Common myeloid progenitor, CD34-positive (primary cell): ENCODE data around the gene NRGN.

Experiments used
- CTCF ChIA-PET: fragments of 350-600 bp; sonication (Branson Sonifier 250); formaldehyde crosslinking; loops from one replicate; lab custom pipeline; 2021; ENCODE audit warnings: antibody characterized with exemption; lab: Charles Lee
- POLR2A ChIA-PET: fragments of 350-600 bp; sonication (Branson Sonifier 250); formaldehyde crosslinking; loops from one replicate; lab custom pipeline; 2021; ENCODE audit warnings: antibody characterized with exemption; lab: Charles Lee
- DNase-seq, 3 donors: peaks; one replicate each; pipeline versions ENCODE4 v3.0.0 to v3.0.0-alpha.2; 2013
- H3K27ac ChIP-seq, 2 experiments: 1 replicate in 1 of 2; 2 replicates in 1 of 2; pipeline ENCODE4 v1.7.0; 2013; ENCODE audit warnings: inconsistent platforms in 2 of 2, low read length in 2 of 2, mild to moderate bottlenecking in 2 of 2, low read depth in 1 of 2, moderate library complexity in 1 of 2; ENCODE audit not compliant: severe bottlenecking in 2 of 2, insufficient read depth in 1 of 2, poor library complexity in 1 of 2
- H3K27me3 ChIP-seq, 5 experiments: replicated peaks in 2 of 5; 1 replicate in 3 of 5; 2 replicates in 2 of 5; pipeline versions ENCODE4 v1.6.1 to v1.7.0; 2013; ENCODE audit warnings: low read length in 4 of 5, mild to moderate bottlenecking in 2 of 5, moderate library complexity in 2 of 5, inconsistent platforms in 1 of 5; ENCODE audit not compliant: insufficient read depth in 5 of 5, control insufficient read depth in 4 of 5
- H3K36me3 ChIP-seq, 4 experiments: 1 replicate in 2 of 4; 2 replicates in 2 of 4; pipeline versions ENCODE4 v1.6.1 to v1.7.0; 2013; ENCODE audit warnings: low read length in 3 of 4, control low read depth in 1 of 4, mild to moderate bottlenecking in 1 of 4; ENCODE audit not compliant: control insufficient read depth in 4 of 4, insufficient read depth in 4 of 4
- H3K4me1 ChIP-seq, 4 experiments: 1 replicate in 3 of 4; 2 replicates in 1 of 4; pipeline versions ENCODE4 v1.6.1 to v1.7.1; 2013; ENCODE audit warnings: low read length in 3 of 4, mild to moderate bottlenecking in 3 of 4, control low read depth in 1 of 4, inconsistent platforms in 1 of 4, moderate library complexity in 1 of 4; ENCODE audit not compliant: control insufficient read depth in 4 of 4, insufficient read depth in 4 of 4; ENCODE audit errors: control extremely low read depth in 1 of 4
- H3K4me3 ChIP-seq, 7 experiments: 1 replicate in 4 of 7; 2 replicates in 3 of 7; pipeline versions ENCODE4 v1.5.1 to v1.7.0; 2013; ENCODE audit warnings: mild to moderate bottlenecking in 7 of 7, low read length in 6 of 7, moderate library complexity in 6 of 7, inconsistent platforms in 2 of 7, low read depth in 2 of 7, control low read depth in 1 of 7; ENCODE audit not compliant: insufficient read depth in 4 of 7, control insufficient read depth in 1 of 7; ENCODE audit errors: extremely low read depth in 1 of 7
- H3K9me3 ChIP-seq, 5 experiments: 1 replicate in 4 of 5; 2 replicates in 1 of 5; pipeline versions ENCODE4 v1.6.1 to v1.7.1; 2013; ENCODE audit warnings: low read length in 4 of 5, mild to moderate bottlenecking in 2 of 5, inconsistent platforms in 1 of 5, low read depth in 1 of 5, moderate library complexity in 1 of 5; ENCODE audit not compliant: control insufficient read depth in 4 of 5, insufficient read depth in 2 of 5; ENCODE audit errors: control extremely low read depth in 1 of 5
- WGBS: methylation state at CpG from one replicate; pipeline ENCODE4 v1.1.5; 2013; ENCODE audit not compliant: insufficient coverage; 5-methylcytosine and 5-hydroxymethylcytosine counted together

Gene NRGN

DNA sequence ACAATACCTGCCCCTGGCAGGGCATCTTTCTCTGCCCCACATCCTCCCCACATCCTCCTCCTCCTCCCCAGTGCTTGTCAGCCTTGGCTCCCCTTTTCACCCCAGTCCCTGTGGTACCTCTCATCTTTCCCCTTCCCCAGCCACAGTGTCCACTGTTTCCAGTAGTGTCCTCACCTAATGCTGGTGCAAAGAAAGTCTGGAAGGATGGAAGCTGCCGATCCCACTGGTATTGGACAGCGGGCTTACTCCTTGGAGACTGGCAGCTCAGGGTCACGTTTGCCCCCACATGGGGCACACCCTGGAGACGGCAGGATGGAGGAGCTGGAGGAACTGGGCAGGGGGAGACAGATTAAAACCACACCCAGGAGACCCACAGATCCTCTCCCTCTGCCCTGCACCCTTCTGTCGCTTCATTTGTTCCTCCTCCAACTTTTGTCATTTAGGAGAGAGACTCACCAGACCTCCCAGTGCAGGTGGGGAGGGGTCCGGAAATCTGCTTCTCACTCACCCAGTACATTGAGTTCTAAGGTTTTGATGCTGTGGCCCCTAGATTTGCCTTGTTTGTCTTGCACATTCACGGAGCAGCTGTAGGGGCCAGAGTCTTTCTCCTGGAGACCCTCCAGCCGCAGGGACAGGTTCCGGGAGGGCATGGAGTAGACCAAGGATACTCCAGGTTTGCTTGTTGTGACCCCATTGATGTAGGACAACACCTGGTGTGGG, 16.5 kb downstream of the NRGN start:
- CTCF ChIA-PET: interaction anchor here (1.4 to 14.9 kb wide), 5 partner anchors 10 to 112 kb away, joined by 3 to 205 read pairs (median 7); partner anchors contain the start of gene NRGN
- peaks cover 3 to 8% (median 4%) of the 10 kb centered on the region in 4 experiments for H3K36me3 ChIP-seq
- H3K9me3 ChIP-seq: no peaks in the 10 kb centered on the region
- H3K4me3 ChIP-seq: no peak overlapping the region
- H3K27me3 ChIP-seq: no peaks in the 10 kb centered on the region
- H3K27ac ChIP-seq: no peak overlapping the region
- 100% methylated on average over 6 of the region's 9 CpGs for WGBS
- POLR2A ChIA-PET: no interaction called here
- peaks cover 1 to 54% (median 48%) of the 10 kb centered on the region in 4 experiments for H3K4me1 ChIP-seq
- DNase-seq: no peak

DNA sequence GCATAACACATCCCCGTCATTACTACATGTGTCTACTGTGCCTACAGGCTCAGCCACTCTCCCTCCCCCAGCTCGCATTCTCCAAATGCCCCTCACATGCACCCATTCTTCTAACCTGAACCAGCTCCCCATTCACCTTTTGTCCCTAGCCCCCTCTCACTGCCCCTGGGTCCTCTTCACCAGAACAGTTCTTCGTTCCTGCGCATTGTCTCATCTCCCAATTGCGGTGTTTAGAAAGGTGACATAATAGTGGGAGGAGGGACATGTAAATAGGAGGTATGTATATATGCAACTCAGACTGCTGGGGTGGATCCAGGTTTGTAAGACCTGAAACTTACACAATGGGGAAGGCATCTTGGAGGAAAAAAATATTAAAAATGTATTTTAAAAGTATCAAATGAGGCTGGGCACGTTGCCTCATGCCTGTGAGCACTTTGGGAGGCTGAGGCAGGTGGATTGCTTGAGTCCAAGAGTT, 17.0 kb downstream of the NRGN start:
- no peak overlapping the region for H3K4me3 ChIP-seq
- POLR2A ChIA-PET: interaction anchor here (1.5 kb wide), 1 partner anchor 10 kb away, joined by 3 read pairs; no protein-coding TSS in a partner anchor
- CTCF ChIA-PET: interaction anchor here (1.4 to 14.9 kb wide), 5 partner anchors 10 to 112 kb away, joined by 3 to 205 read pairs (median 7); partner anchors contain the start of gene NRGN

DNA sequence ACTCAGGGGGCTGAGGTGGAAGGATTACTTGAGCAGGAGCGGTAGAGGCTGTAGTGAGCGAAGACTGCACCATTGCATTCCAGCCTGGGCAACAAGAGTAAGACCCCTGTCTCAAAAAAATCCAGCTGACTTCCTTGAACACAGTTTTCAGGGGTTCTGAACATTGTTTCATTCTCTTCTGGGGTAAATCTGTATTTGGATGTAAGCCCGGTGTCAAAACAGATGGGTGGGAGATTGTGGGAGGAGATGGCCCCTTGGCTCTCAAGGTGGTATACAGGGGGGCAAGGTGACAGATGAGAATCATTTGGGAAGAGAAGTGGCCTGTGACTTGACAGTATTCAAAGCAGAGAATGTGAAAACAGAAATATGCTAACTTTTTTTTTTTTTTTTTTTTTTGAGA, 17.6 kb downstream of the NRGN start:
- H3K4me1 ChIP-seq: peaks cover 1 to 62% (median 57%) of the 10 kb centered on the region in 4 experiments
- peaks cover 3 to 8% (median 4%) of the 10 kb centered on the region in 4 experiments for H3K36me3 ChIP-seq
- 96% methylated on average over 3 of the region's 3 CpGs for WGBS
- POLR2A ChIA-PET: interaction anchor here (1.5 kb wide), 1 partner anchor 11 kb away, joined by 3 read pairs; no protein-coding TSS in a partner anchor
- CTCF ChIA-PET: interaction anchor here (1.4 to 14.9 kb wide), 5 partner anchors 9 to 113 kb away, joined by 3 to 205 read pairs (median 7); partner anchors contain the start of gene NRGN
- no peak overlapping the region for H3K4me3 ChIP-seq
- no peaks in the 10 kb centered on the region for H3K9me3 ChIP-seq
- no peak overlapping the region for H3K27ac ChIP-seq
- no peak for DNase-seq
- H3K27me3 ChIP-seq: no peaks in the 10 kb centered on the region

More for the DNA sequence above, 17.0 kb downstream of the NRGN start:
- Histone ChIP-seq H3K36me3 (peaks cover 3 to 8% (median 4%) of the 10 kb centered on the region in 4 experiments), H3K27ac (no peak overlapping the region), H3K27me3 (no peaks in the 10 kb centered on the region), H3K4me1 (peaks cover 1 to 60% (median 54%) of the 10 kb centered on the region in 4 experiments), H3K9me3 (no peaks in the 10 kb centered on the region)
- no peak for DNase-seq
- 100% methylated on average over 4 of the region's 6 CpGs for WGBS

DNA sequence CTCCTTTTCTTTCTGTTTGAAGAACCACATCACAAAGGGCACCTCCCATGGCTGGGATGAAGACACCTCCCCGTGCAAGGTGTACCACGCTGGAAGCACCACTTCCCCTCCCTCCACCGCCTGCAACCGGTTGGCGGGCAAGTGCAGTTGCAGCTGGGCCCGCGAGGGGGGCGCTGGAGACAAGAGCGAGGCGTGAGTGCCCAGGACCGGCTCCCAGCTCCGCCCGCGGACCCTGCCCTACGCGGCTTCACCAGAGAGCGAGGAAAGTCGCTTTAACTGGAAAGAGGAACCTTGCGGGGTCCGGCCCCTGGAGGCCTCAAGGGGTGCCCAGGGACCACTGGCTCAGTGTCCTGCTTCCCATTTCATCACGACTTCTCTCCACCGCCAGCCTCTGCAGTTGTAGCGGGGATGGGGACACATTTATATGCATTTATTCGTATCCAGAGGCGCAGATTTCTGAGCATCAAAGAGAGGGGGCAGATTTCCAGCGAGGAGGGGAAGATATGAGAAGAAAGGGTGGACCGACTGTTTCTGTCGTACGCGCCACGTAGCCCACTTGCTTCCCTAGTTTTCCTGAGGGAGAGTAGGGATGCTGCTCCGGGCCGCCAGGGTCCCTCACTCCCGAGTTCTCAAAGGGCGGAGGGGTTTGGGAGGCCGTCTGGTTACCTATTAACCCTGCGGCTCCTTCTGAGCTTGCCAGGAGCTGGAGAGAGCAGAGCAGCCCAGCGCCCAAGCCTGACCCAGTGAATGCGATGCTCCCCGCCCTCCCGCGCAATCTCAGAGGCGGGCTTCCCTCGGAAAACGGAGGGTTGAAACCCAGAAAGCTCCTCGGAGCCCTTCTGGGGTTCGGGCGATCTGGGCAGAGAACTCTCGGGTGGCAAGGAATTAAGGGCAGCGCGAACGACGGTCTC, 18.9 kb downstream of the NRGN start:
- H3K9me3 ChIP-seq: no peaks in the 10 kb centered on the region
- CTCF ChIA-PET: interaction anchor here (0.9 to 14.9 kb wide), 13 partner anchors 15 to 125 kb away, joined by 3 to 205 read pairs (median 4); partner anchors contain the start of genes NRGN and ROBO3
- peaks cover 3 to 6% (median 3%) of the 10 kb centered on the region in 4 experiments for H3K36me3 ChIP-seq
- peak; percentile 85 to 94 (median 91) for DNase-seq
- POLR2A ChIA-PET: interaction anchor here (0.6 to 1.5 kb wide), 2 partner anchors 12 to 68 kb away, joined by 3 read pairs; no protein-coding TSS in a partner anchor
- peak overlapping the region in 5 of 7 experiments; percentile 31 to 87 (median 69) for H3K4me3 ChIP-seq
- WGBS: 18% methylated on average over 45 of the region's 53 CpGs
- no peaks in the 10 kb centered on the region for H3K27me3 ChIP-seq
- H3K27ac ChIP-seq: no peak overlapping the region
- peaks cover 1 to 61% (median 58%) of the 10 kb centered on the region in 4 experiments for H3K4me1 ChIP-seq

DNA sequence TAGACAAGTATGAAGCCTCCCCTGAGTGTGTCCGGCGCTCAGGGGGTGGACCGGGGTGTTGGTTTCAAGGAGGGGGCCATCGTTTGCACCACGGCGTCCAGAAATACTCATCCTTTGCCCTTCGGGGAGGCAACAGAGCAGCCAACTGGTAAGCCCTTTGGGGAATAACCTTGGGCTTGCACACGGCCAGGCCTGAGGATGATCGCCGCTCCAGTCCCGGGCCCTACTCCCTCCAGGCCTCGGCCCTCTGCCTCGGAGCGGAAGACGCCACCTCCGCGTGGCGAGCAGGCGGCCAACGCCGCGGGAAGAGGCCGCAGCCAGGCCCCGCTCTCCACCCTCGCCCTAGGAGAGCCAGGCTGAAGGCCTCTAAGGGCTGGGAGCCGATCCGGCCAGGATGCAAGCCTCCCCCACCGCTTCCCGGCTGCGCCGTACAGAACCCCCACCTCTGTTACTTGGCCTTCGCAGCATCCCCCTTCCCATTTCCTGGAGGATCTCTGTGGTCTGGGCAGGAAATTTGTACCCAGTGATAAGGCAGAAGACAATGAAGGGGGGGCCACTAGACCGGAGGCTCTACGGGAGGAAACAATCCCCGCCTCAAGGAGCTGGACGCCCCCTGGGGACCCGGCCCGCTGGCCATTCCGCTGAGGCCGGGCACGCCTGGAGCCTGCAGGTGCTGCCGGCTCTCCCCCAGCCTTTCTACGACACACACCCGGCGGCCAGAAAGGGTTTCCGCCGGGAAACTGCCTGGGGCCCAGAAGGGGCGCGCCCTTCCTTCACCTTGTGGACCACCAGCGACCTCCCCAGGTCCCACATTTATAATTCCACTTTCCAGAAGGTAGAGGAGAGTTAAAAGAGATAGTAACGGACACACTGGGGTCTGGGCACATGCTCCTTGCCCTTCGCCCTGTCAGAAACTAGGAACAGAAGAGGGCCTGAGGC, 19.8 kb downstream of the NRGN start:
- POLR2A ChIA-PET: interaction anchor here (0.6 to 1.1 kb wide), 2 partner anchors 42 to 69 kb away, joined by 3 read pairs; no protein-coding TSS in a partner anchor
- peaks cover 1 to 61% (median 56%) of the 10 kb centered on the region in 4 experiments for H3K4me1 ChIP-seq
- 8% methylated on average over 37 of the region's 52 CpGs for WGBS
- H3K4me3 ChIP-seq: peak overlapping the region in 6 of 7 experiments; percentile 10 to 87 (median 59)
- DNase-seq: peak in 2 of 3 donors; percentile 43 to 63
- H3K27me3 ChIP-seq: no peaks in the 10 kb centered on the region
- peaks cover 0 to 3% (median 1%) of the 10 kb centered on the region in 4 experiments for H3K36me3 ChIP-seq
- peak overlapping the region in 1 of 2 experiments; percentile 34 for H3K27ac ChIP-seq
- H3K9me3 ChIP-seq: no peaks in the 10 kb centered on the region
- CTCF ChIA-PET: interaction anchor here (1.3 to 14.9 kb wide), 9 partner anchors 16 to 126 kb away, joined by 3 to 205 read pairs (median 6); partner anchors contain the start of genes NRGN, ROBO3, SIAE and SPA17
